Superior temporal gyrus (tissue), 1 donor: Measurements from ENCODE around the gene EXOC6B.

Source experiments
- DNase-seq: peaks from one replicate; pipeline ENCODE4 v3.0.0-alpha.2; 2016; ENCODE audit errors: extremely low spot score

EXOC6B gene

GRCh38 chr2:72134997-72135800, 690.6 kb downstream of the EXOC6B start:
- no peak for DNase-seq

GRCh38 chr2:72134408-72134996, 691.3 kb downstream of the EXOC6B start:
- no peak for DNase-seq

GRCh38 chr2:72133721-72134407, 692.0 kb downstream of the EXOC6B start:
- no peak for DNase-seq

GRCh38 chr2:72132981-72133720, 692.7 kb downstream of the EXOC6B start:
- no peak for DNase-seq

- no peak for DNase-seq
Measured at GRCh38 chr2:72131916-72132841, 693.7 kb downstream of the EXOC6B start.

- DNase-seq = no peak
Measured at GRCh38 chr2:72131371-72131891, 694.4 kb downstream of the EXOC6B start.

GRCh38 chr2:72130659-72131360, 695.0 kb downstream of the EXOC6B start:
- no peak for DNase-seq

- no peak for DNase-seq
Measured at GRCh38 chr2:72129681-72130340, 696.0 kb downstream of the EXOC6B start.

GRCh38 chr2:72128843-72129227, 697.0 kb downstream of the EXOC6B start:
- DNase-seq = no peak

GRCh38 chr2:72128059-72128842, 697.6 kb downstream of the EXOC6B start:
- no peak for DNase-seq

- DNase-seq = no peak
Measured at GRCh38 chr2:72127401-72128058, 698.3 kb downstream of the EXOC6B start.

GRCh38 chr2:72126186-72127100, 699.4 kb downstream of the EXOC6B start:
- no peak for DNase-seq
